ENCODE data around the gene ERO1B.

DNA sequence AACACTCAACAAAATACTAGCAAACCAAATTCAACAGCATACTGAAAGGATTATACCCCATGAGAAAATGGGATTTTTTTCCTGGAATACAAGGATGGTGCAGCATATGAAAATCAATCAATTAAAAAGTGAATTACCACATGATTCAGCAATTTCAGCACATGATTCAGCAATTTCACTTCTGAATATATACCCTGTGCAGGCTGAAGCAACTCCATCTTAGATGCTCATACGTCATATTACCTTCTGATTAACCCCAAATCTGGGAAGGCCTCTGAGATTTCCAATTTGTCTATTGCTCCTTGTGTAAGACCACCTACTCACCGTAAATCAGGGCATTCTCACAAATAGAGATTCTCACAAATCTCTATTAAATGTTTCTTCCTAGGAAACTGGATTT lies 43.8 kb upstream of the ERO1B start:
- TF ChIP-seq, protein P1, sequence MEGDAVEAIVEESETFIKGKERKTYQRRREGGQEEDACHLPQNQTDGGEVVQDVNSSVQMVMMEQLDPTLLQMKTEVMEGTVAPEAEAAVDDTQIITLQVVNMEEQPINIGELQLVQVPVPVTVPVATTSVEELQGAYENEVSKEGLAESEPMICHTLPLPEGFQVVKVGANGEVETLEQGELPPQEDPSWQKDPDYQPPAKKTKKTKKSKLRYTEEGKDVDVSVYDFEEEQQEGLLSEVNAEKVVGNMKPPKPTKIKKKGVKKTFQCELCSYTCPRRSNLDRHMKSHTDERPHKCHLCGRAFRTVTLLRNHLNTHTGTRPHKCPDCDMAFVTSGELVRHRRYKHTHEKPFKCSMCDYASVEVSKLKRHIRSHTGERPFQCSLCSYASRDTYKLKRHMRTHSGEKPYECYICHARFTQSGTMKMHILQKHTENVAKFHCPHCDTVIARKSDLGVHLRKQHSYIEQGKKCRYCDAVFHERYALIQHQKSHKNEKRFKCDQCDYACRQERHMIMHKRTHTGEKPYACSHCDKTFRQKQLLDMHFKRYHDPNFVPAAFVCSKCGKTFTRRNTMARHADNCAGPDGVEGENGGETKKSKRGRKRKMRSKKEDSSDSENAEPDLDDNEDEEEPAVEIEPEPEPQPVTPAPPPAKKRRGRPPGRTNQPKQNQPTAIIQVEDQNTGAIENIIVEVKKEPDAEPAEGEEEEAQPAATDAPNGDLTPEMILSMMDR (IDR thresholded peaks at IDR 0.05), result no peak
- no peak for TF ChIP-seq POLR2A (IDR thresholded peaks at IDR 0.05)

All from lower leg skin (tissue), 3 donors.